Adipose tissue (tissue), 3 donors: ENCODE data around the gene APBB2. TPM values are rescaled to one million over a fixed set of nuclear protein-coding genes. Genes with fewer than 3 reads are reported as not detected.

Experiments used
- H3K27ac ChIP-seq: one replicate; pipeline ENCODE4 v1.5.1; 2013; ENCODE audit warnings: low read depth, low read length
- WGBS, 3 donors: extraction: QIAGEN DNeasy Blood & Tissue Kit; methylation state at CpG; one replicate each; pipeline ENCODE4 v1.1.7; 2013; 5-methylcytosine and 5-hydroxymethylcytosine counted together
- polyA plus RNA-seq, 3 donors: library from polyadenylated mRNA; stranded (reverse); fragments of 200-250 nt; gene quantifications; one replicate each; pipeline ENCODE4 v1.2.3, GENCODE V29; 2013
- donor health status: healthy with polysubstance abuse.
- donor health status: Bipolar disorder and iron deficiency.
- donor health status: healthy.

Gene APBB2
- polyA plus RNA-seq, 3 donors: 6.1 to 36.6 (median 27.3) TPM

GRCh38 chr4:40990236-40990898 lies 224.0 kb downstream of the APBB2 start:
- no peak overlapping the region for H3K27ac ChIP-seq
- WGBS, 3 donors: 58 to 95% (median 62%) methylated on average over 5 of the region's 5 CpGs

- no peak overlapping the region for H3K27ac ChIP-seq
- WGBS, 3 donors: 32 to 61% (median 48%) methylated on average over 3 of the region's 3 CpGs
Measured at GRCh38 chr4:40987151-40987550, 227.2 kb downstream of the APBB2 start.

DNA sequence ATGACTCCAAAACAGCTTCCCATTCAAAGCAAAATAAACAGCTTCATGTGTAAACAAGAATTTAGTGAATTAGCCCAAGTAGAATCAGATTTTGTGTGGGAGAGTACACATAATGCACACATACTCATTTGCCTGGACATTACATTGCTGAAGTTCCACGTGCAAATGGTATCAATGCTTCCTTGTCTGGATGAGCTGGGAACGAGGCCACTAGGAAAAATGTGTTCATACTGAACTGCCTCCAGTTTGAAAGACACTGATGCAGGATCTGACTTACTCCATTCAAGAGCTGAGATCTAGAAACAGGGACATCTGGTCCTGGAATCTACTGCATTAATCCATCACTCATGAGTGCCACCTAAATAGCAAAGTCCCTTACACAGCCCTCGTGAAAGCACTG lies 228.0 kb downstream of the APBB2 start:
- 64 to 71% (median 68%) methylated on average over 3 of the region's 3 CpGs for WGBS, 3 donors
- no peak overlapping the region for H3K27ac ChIP-seq

- WGBS, 3 donors: 33 to 69% (median 65%) methylated on average over 4 of the region's 4 CpGs
Measured at GRCh38 chr4:40984051-40984450, 230.3 kb downstream of the APBB2 start.

DNA sequence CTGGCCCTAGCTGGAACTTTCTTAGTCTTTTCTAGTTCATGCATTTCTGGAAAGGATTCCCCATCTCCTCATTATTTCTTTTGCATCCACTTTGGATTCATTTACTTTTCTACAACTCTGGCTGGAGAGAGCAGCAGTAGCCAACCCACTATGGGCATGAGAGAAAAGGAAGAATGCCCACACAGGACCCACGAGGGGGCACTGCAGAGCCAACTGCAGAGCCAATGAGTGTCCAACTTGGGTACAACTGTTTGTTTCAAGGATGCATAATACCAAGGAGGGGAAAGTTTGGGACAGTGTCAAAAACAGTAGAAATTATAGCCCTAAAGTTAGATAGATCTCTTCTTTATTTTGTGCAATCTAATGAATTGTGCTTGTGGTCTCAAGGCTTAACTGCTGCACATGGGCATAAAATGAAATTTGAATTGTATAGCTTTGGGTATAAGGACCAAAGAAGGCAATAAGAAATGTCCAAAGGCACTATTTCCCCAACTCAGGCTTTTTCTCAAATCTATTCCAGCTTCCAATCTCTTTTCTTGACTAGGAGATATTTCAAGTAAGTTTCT lies 233.9 kb downstream of the APBB2 start:
- WGBS, 3 donors: 36 to 55% (median 49%) methylated on average over 1 of the region's 1 CpG
- no peak overlapping the region for H3K27ac ChIP-seq

More at GRCh38 chr4:40984051-40984450, 230.3 kb downstream of the APBB2 start:
- H3K27ac ChIP-seq: no peak overlapping the region

DNA sequence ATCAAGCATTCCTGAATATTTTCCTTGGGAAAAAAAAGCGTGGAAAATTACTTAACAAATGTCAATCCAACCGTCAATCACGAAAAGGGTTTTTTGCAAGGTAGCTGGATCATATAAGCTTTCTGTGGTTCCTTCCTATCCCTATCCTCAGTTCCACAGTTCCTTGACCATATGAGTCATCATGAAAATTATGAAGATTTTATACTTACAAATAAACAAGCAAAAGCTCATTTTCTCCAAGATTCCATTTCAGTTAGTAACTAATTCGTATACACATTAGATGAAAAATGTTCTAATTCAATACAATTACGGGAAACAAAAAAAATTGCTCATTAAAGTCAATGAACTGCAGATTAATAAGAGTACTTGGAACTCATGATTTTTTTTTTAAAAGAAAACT lies 235.8 kb downstream of the APBB2 start:
- 90 to 93% (median 91%) methylated on average over 5 of the region's 5 CpGs for WGBS, 3 donors
- no peak overlapping the region for H3K27ac ChIP-seq

DNA sequence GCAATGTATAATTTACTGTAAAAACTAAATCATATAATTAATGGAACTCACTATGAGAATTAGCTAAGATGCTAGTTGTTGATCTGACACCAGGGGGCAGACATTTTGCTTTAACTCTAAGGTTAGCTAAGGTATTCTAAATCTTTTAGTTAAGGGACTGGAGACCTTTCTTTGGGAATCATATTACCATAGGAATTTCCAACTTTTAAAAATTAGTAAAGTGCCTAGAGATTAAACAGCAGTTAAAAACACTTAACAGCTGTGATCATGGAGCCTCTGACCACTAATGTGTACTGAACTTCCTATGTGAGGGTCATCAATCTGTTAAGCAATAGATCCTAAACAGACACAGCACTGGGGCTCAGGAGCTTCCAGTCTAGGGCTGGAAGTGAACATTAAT lies 238.0 kb downstream of the APBB2 start:
- H3K27ac ChIP-seq: no peak overlapping the region

GRCh38 chr4:40972722-40973121 lies 241.6 kb downstream of the APBB2 start:
- 81 to 97% (median 93%) methylated on average over 1 of the region's 1 CpG for WGBS, 3 donors
- no peak overlapping the region for H3K27ac ChIP-seq

GRCh38 chr4:40971338-40971737 lies 243.0 kb downstream of the APBB2 start:
- 76 to 84% (median 79%) methylated on average over 3 of the region's 3 CpGs for WGBS, 3 donors
- no peak overlapping the region for H3K27ac ChIP-seq

GRCh38 chr4:40969501-40969900 lies 244.8 kb downstream of the APBB2 start:
- no peak overlapping the region for H3K27ac ChIP-seq
- 73 to 78% (median 78%) methylated on average over 2 of the region's 2 CpGs for WGBS, 3 donors

DNA sequence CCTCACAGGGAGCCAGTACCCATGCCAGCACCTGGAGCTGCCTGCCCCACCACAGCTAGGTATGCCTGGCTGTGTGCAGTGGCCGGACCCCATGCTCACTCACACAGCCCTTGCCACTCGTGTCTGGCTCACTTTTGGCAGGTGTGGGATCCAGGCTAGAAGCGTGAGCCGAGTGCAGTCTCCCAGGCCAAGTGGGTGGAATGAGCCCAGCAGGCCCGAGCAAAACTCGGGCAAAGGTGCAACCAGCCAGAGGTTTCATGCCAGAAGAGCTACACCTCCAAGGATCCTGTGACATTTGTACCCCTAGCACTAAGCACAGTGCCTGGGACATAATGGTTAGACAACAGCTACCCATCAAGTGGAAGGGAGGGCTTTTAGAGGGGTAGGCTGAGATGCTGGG lies 246.8 kb downstream of the APBB2 start:
- no peak overlapping the region for H3K27ac ChIP-seq
- WGBS, 3 donors: 87 to 95% (median 91%) methylated on average over 6 of the region's 6 CpGs

DNA sequence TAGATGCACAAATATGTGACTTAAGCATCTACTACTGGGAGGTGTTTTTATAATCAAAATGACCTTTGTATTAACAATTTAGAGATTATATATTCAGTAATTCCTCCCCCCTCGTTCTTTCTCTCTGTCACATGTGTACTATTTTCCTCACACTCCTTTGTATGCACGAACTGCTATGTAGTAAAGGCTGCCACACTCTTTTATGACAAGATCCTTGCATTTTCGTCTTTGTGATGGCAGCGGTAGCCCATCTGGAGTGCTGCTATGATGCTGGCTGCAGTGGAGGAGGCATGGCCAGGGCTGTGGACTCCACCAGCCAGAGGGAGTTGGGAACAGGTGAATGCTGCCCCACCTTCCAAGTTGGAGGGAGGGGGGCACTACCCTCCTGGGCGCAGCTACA lies 248.3 kb downstream of the APBB2 start:
- 83 to 89% (median 88%) methylated on average over 5 of the region's 5 CpGs for WGBS, 3 donors
- H3K27ac ChIP-seq: no peak overlapping the region

- H3K27ac ChIP-seq: no peak overlapping the region
- 89 to 95% (median 91%) methylated on average over 1 of the region's 1 CpG for whole genome bisulfite sequencing, 3 donors
Measured at GRCh38 chr4:40963897-40964478, 250.4 kb downstream of the APBB2 start.

DNA sequence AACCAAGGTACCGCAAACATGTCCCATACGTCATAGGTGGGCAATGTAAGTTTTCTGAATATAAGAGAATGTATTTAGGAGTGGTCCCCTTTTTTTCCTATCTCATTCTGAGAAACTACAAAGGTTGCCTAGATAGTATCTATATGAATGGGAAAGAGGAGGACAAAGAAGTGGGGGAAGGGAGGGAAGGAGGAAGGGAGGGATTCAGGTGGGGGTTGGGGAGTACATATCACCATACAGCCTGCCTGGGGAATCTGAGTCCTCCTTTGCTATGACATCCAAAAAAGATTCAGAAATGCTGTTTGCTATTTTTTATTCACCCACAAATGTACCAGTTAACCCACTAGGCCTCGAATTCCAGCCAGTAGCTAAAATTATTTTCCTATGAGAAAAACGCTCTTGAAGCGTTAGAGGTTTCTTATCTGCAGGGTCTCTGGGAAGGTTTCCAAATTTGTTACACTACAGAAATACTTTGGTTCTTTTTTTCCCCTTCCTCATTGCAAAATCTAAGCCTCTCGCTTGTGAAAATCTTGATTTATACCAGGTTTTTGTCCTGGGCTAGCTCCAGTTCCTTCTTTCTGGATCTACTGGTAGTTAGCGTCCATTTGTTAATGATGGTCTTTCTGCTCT lies 251.7 kb downstream of the APBB2 start:
- 52 to 80% (median 59%) methylated on average over 7 of the region's 7 CpGs for WGBS, 3 donors
- no peak overlapping the region for H3K27ac ChIP-seq

DNA sequence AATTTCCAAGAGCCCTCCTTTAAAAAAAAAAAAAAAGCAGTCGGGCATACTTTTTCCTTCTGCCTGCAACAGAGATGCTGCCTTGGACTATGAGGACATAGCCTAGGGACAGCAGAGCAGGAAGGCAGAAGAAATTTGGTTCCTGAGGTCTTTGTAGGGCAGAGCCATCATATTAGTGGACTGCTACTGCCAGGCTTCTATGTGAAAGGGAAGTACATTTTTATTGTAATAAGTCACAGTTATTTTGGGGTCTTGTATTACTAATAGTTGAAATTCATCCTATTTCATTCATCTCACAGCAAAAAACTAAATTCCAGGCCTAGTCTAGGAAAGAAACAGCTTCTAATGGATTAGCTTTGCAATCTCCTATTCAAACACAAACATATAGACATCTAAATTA lies 253.4 kb downstream of the APBB2 start:
- H3K27ac ChIP-seq: no peak overlapping the region
- WGBS, 3 donors: 91 to 100% (median 100%) methylated on average over 1 of the region's 1 CpG

DNA sequence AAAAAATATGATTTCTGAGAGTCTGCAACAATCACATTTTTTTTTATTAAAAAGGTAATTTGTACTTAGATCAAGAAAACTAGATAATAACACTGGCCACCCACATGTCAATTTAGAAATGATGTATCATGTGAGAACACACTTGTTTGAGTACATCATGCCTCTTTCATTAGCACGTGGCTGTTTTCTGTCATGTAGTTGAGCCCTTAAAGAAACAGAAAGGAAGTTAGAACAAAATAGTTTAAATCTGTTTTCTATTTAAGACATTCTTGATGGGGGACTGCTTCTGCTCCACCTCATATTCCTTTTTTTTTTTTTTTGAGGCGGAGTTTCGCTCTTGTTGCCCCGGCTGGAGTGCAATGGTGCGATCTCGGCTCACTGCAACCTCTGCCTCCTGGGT lies 257.1 kb downstream of the APBB2 start:
- H3K27ac ChIP-seq: no peak overlapping the region
- 94 to 97% (median 95%) methylated on average over 6 of the region's 6 CpGs for WGBS, 3 donors

DNA sequence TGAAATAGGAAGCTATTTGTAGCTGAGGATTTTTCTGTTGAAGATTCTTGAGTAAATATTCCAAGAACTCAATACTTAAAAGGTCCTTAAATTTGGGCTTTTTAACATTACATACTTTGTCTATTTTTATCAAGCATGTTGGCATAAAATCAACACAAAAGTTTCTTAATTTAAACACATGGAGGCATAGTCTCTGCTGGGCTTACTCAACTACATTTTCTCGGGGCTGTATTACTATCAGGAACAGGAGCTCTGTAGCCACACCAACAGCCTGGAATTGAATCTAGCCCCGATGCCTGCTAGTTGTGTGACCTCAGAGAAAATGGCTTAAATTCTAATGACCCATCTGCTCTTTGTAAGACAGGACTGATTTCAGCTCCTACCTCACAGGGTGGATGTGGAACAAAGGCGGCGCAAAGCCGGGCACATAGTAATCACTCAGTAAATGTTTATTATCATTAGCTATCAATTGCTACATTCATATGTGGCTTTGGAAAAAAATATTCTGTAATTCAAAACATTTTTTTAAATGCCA lies 257.6 kb downstream of the APBB2 start:
- no peak overlapping the region for H3K27ac ChIP-seq
- WGBS, 3 donors: 88 to 92% (median 89%) methylated on average over 5 of the region's 5 CpGs

- WGBS, 3 donors: 33 to 57% (median 37%) methylated on average over 8 of the region's 8 CpGs
- H3K27ac ChIP-seq: no peak overlapping the region
Measured at GRCh38 chr4:40954088-40954668, 260.2 kb downstream of the APBB2 start.
